ENCODE results near the gene HBS1L. TPM values are rescaled to one million over a fixed set of nuclear protein-coding genes. Genes with fewer than 3 reads are reported as not detected.

Gene HBS1L
- total RNA-seq, 1 experiment from 2014 or later = 89.4 TPM

DNA sequence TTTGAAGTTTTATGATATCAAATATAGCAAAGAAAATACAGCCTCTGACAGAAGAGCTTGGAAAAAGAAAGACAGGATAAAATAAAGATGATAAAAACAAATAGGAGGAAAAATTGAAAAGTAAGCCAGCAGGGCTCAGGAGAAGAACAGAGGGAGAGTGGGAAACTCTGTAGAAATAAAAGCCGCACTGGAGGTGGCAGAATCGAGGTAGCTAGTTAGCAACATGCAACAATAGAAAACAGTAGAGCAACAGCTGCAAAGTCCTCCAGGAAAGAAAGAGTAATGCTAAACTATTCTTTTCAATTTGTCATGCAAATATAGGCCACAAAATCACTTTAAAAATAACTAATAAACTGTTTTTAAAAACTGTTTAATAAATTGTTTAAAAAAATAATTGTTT, 28.8 kb downstream of the HBS1L start:
- H3K4me2 ChIP-seq (ENCODE audit: low read length) = no peak overlapping the region
- no peak overlapping the region for H2AFZ ChIP-seq (ENCODE audit: low read depth, low read length, poor library complexity, severe bottlenecking)
- H4K20me1 ChIP-seq (ENCODE audit: insufficient read depth) = peaks cover 8% of the 10 kb centered on the region; the same call in 1 of the 2 replicates
- CTCF ChIA-PET = no interaction called here
- H3K27me3 ChIP-seq (ENCODE audit: insufficient read depth, low read length) = no peaks in the 10 kb centered on the region
- no TSS peak for BruUV-seq (replicated peaks)
- peaks cover 0 to 4% of the 10 kb centered on the region in 2 experiments; a peak in 1 of 4 replicates for H3K36me3 ChIP-seq (ENCODE audit: control insufficient read depth in 1 of 2, insufficient read depth in 2 of 2, low read length in 2 of 2)
- RAD21 ChIA-PET (ENCODE audit: low non-redundant PET in 1 of 2, low total read pairs in 2 of 2, uncharacterized antibody in 2 of 2, unreplicated experiment in 2 of 2) = no interaction called here
- intact Hi-C loops (cut with micrococcal nuclease) = no loop called here
- TF ChIP-seq ATF3 (IDR thresholded peaks at IDR 0.05) (no peak), CEBPB (IDR thresholded peaks at IDR 0.05; ENCODE audit: low read depth) (no peak), EGR1 (IDR thresholded peaks at IDR 0.05; ENCODE audit: low read depth) (no peak), ZFX (IDR thresholded peaks at IDR 0.05) (no peak), FOSL1 (IDR thresholded peaks at IDR 0.05; ENCODE audit: low read depth) (no peak), YY1 (IDR thresholded peaks at IDR 0.05; ENCODE audit: extremely low read depth, insufficient replicate concordance, low read depth, low read length) (no peak), REST (IDR thresholded peaks at IDR 0.05; ENCODE audit: low read depth) (no peak), ZNF274 (IDR thresholded peaks at IDR 0.05; ENCODE audit: low read depth, low read length) (no peak), SRF (IDR thresholded peaks at IDR 0.05; ENCODE audit: low read depth) (no peak), CBX3 (IDR thresholded peaks at IDR 0.05; ENCODE audit: low read depth) (no peak), ELF1 (IDR thresholded peaks at IDR 0.05; ENCODE audit: borderline replicate concordance, low read depth) (no peak), POLR2A (IDR thresholded peaks at IDR 0.05; ENCODE audit: borderline replicate concordance, extremely low read depth, insufficient read depth, insufficient read length) (no peak), RAD21 (IDR thresholded peaks at IDR 0.05; ENCODE audit: low read depth) (no peak), MAX (IDR thresholded peaks at IDR 0.05) (no peak), SIN3A (IDR thresholded peaks at IDR 0.05; ENCODE audit: low read depth) (no peak), EZH2phosphoT487 (IDR thresholded peaks at IDR 0.05; ENCODE audit: borderline replicate concordance) (no peak)
- TF ChIP-seq, protein P1, sequence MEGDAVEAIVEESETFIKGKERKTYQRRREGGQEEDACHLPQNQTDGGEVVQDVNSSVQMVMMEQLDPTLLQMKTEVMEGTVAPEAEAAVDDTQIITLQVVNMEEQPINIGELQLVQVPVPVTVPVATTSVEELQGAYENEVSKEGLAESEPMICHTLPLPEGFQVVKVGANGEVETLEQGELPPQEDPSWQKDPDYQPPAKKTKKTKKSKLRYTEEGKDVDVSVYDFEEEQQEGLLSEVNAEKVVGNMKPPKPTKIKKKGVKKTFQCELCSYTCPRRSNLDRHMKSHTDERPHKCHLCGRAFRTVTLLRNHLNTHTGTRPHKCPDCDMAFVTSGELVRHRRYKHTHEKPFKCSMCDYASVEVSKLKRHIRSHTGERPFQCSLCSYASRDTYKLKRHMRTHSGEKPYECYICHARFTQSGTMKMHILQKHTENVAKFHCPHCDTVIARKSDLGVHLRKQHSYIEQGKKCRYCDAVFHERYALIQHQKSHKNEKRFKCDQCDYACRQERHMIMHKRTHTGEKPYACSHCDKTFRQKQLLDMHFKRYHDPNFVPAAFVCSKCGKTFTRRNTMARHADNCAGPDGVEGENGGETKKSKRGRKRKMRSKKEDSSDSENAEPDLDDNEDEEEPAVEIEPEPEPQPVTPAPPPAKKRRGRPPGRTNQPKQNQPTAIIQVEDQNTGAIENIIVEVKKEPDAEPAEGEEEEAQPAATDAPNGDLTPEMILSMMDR (IDR thresholded peaks at IDR 0.05 in 2 of 3, conservative IDR thresholded peaks at IDR 0.05 in 1 of 3; ENCODE audit: borderline replicate concordance in 1 of 3, insufficient read depth in 1 of 3, low read depth in 2 of 3, low read length in 2 of 3) = no peak
- TF ChIP-seq, protein P2, sequence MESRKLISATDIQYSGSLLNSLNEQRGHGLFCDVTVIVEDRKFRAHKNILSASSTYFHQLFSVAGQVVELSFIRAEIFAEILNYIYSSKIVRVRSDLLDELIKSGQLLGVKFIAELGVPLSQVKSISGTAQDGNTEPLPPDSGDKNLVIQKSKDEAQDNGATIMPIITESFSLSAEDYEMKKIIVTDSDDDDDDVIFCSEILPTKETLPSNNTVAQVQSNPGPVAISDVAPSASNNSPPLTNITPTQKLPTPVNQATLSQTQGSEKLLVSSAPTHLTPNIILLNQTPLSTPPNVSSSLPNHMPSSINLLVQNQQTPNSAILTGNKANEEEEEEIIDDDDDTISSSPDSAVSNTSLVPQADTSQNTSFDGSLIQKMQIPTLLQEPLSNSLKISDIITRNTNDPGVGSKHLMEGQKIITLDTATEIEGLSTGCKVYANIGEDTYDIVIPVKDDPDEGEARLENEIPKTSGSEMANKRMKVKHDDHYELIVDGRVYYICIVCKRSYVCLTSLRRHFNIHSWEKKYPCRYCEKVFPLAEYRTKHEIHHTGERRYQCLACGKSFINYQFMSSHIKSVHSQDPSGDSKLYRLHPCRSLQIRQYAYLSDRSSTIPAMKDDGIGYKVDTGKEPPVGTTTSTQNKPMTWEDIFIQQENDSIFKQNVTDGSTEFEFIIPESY (IDR thresholded peaks at IDR 0.05; ENCODE audit: extremely low read depth, insufficient replicate concordance, low read length) = no peak
- H3K27ac ChIP-seq (ENCODE audit: low read depth, low read length) = no peak overlapping the region
- H3K79me2 ChIP-seq (ENCODE audit: insufficient read depth, low read length) = peaks cover 81% of the 10 kb centered on the region
- no peak for DNase-seq (ENCODE audit: low read depth, low spot score)
- no peak overlapping the region for H3K9ac ChIP-seq (ENCODE audit: low read length)
- H3K4me1 ChIP-seq (ENCODE audit: control insufficient read depth in 1 of 2, insufficient read depth in 2 of 2, low read length in 2 of 2) = no peaks in the 10 kb centered on the region
- no peak overlapping the region for H3K4me3 ChIP-seq (replicated peaks in 1 of 2; ENCODE audit: low read depth in 1 of 2, low read length in 2 of 2)
- no peaks in the 10 kb centered on the region for H3K9me3 ChIP-seq (ENCODE audit: control insufficient read depth in 1 of 2, insufficient read depth in 1 of 2, low read depth in 1 of 2, low read length in 2 of 2)
- no peak for ATAC-seq
- H3K9me2 ChIP-seq (ENCODE audit: insufficient read depth) = no peaks in the 10 kb centered on the region
- POLR2A ChIA-PET = no interaction called here
